HG03457 (cell line): ENCODE data around the gene ARL4A.

Experiments used
- ATAC-seq: cut with Tn5 transposase; IDR thresholded peaks from one replicate; pipeline ENCODE4 v1.9.1; 2021; ENCODE audit warnings: moderate number of reproducible peaks; ENCODE audit not compliant: unreplicated experiment

ARL4A gene

DNA sequence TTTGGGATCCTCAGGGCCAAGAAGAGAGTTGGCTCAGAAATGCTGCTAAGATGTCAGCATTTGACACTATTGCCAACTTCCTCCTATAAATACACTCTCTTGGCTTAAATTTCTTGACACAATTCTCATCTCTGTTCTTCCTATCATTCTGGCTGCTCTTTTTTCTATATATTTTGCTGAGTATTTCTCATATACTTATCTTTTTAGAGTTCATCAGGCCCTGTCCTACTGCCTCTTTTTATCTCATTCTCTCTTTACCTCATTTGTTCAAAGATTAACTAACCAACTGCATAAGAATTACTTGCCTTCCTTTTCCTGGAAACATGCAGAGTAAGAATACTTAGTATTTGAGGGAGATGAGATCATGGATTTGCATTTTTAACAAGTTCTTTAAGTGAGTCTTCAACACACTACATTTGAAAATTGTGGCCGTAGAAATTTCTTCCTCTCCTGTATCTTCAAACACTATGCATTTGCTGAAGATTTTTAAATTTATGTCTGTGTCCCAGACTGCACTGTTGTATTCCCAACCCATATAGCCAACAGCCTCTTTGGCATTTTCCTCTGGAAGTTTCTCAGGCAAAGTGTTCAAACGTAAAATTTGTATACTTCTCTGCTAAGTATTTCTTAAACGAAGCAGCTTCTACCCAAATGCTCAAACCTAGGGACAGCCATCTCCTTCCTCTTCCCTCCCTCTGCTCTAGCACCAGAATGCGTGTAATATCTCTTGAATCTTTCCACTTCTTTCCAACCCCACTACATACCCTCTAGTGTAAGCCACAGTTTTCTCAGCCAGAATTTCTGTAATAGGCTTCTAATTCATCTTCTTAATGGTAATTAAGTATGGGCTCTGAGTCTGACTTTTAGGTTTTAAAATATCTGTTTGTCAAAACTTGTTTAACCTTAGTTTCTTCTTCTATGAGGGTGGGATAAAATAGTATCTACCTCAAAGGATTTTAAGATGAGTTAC lies 35.5 kb downstream of the ARL4A start:
- ATAC-seq, result no peak

GRCh38 chr7:12725575-12726316 lies 38.3 kb downstream of the ARL4A start:
- ATAC-seq, result no peak

DNA sequence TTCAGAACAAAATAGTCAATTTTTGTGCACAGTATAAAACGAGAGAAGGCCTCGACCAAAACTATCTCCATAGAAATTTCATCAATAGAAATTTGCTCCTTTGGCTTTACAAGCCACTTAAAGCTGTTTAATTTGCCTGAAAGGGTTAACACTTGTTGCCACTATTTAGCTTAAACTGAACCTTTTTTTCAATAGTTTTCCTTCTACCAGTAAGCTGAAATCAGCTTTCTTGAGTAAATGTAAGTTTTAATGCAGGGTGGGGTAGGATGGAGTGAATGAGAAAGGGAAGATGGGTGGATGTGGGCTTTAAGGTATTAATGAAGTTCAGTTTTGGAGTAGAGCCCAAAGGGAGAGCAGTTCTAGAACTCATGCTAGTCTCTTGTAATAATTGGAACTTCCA lies 39.5 kb downstream of the ARL4A start:
- no peak for ATAC-seq

- ATAC-seq, result no peak
Observed at GRCh38 chr7:12727455-12728191, 40.2 kb downstream of the ARL4A start.

DNA sequence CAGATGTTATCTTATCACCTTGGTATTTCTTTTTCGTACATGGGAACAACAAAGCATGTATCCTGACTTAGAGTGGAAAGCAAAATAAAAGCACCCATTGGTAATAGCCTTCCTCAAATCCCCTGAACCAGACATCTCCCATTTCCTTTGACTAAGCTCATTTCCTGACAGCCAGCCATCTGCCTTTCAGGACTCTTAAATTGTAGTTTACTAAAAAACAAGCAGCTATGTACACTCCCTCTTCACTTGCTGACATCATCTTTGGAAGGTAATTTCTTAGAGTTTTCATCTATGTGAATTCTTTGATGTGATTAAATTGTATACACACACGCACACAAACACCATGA lies 40.7 kb downstream of the ARL4A start:
- ATAC-seq, result no peak

DNA sequence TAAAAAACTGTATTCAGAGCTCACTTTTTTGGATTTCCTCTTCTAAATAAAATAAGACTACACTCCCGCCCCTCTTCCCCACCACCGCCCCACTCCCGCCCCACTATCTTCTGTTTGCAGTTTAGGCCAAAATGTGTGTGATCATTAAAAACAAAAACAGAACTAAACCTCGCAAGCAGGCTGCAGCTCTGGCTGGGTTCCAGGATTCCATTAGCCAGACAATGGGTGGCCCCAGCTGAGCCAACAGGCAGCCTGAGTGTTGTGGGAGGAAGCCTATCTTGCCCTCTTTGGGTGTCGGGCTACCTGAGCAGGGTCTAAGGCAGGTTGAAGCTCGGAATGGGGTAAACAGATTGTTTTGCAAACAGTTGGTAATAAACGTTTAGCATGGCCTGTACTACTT lies 41.7 kb downstream of the ARL4A start:
- ATAC-seq, result no peak

DNA sequence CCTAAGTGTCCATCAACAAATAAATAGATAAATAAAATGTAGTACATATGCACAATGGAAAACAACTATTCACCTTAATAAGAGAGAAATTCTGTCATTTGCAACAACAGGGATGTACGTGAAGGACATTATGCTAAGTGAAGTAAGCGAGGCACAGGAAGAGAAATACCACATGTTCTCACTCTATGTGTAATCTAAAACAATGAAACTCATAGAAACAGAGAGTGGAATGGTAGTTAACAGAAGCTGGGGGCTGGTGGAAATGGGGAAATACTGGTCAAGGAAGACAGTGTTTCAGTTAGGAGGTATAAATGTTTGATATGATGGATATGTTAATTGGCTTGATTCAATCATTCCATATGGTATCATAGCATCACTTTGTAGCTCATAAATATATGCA lies 43.1 kb downstream of the ARL4A start:
- no peak for ATAC-seq

- ATAC-seq, result no peak
Observed at GRCh38 chr7:12731214-12731656, 43.8 kb downstream of the ARL4A start.

GRCh38 chr7:12731775-12732174 lies 44.3 kb downstream of the ARL4A start:
- no peak for ATAC-seq

- no peak for ATAC-seq
Observed at GRCh38 chr7:12732428-12732827, 45.0 kb downstream of the ARL4A start.

DNA sequence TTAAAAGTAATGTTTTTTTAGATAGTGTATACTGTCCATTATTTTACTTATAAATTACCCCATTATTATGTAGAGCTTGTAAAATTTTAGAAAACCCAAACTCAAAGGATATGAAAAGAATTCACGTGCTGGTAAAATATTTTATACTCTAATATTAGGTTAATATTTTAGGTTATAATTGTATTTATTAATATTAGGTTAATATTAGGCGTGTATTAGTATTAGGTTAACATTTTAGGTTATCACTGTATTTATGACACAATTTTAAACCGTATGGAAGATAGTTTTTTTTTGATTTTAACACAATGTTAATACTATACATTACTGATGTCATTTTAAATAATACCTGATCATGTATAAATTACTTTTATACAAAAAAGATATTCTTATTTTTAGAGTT lies 48.5 kb downstream of the ARL4A start:
- no peak for ATAC-seq

- ATAC-seq, result no peak
Observed at GRCh38 chr7:12737373-12737772, 49.9 kb downstream of the ARL4A start.

- ATAC-seq, result no peak
Observed at GRCh38 chr7:12737836-12738235, 50.4 kb downstream of the ARL4A start.

GRCh38 chr7:12738665-12739064 lies 51.2 kb downstream of the ARL4A start:
- no peak for ATAC-seq
